Loucy (cell line): ENCODE measurements around the gene ITGB5.

ENCODE experiments used
- EZH2phosphoT487 ChIP-seq: fragments of 200-600 bp; IDR thresholded peaks from 2 replicates; pipeline ENCODE4 v1.6.1; 2018; ENCODE audit warnings: antibody characterized with exemption, mild to moderate bottlenecking, moderate library complexity, borderline replicate concordance
- TF ChIP-seq, protein P1 (sequence below): fragments of 200-600 bp; sonication (generic); conservative IDR thresholded peaks from 2 replicates; pipeline ENCODE4 v1.5.1; 2014; ENCODE audit warnings: mild to moderate bottlenecking, antibody characterized with exemption, low read length

DNA sequence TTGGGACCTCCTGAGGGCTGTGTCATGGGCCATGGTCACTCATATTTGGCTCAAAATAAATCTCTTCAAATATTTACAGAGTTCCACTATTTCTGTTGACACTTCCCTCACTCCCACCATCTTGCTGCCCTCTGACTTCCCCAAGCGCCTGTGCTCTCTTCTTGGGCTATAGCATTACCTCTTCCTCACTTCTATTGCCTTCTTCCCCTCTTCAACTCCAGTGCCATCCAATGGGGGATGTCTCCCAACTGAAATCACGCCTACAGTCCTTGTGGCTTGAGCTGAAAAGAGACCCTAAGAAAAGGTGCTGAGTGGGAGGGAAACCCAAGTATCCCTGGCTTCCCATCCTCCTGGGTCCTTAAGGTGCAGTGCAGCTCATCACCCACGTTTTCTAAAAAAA, 135.1 kb downstream of the ITGB5 start:
- TF ChIP-seq, protein P1, sequence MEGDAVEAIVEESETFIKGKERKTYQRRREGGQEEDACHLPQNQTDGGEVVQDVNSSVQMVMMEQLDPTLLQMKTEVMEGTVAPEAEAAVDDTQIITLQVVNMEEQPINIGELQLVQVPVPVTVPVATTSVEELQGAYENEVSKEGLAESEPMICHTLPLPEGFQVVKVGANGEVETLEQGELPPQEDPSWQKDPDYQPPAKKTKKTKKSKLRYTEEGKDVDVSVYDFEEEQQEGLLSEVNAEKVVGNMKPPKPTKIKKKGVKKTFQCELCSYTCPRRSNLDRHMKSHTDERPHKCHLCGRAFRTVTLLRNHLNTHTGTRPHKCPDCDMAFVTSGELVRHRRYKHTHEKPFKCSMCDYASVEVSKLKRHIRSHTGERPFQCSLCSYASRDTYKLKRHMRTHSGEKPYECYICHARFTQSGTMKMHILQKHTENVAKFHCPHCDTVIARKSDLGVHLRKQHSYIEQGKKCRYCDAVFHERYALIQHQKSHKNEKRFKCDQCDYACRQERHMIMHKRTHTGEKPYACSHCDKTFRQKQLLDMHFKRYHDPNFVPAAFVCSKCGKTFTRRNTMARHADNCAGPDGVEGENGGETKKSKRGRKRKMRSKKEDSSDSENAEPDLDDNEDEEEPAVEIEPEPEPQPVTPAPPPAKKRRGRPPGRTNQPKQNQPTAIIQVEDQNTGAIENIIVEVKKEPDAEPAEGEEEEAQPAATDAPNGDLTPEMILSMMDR: no peak
- no peak for TF ChIP-seq EZH2phosphoT487
